HG02970 (cell line): ENCODE measurements around the gene FXR2.
A peak's percentile ranks its signal among the peaks of the same experiment; 100 is the strongest.

ENCODE experiments used
- ATAC-seq: cut with Tn5 transposase; IDR thresholded peaks from one replicate; pipeline ENCODE4 v1.9.1; 2021; ENCODE audit warnings: mild to moderate bottlenecking, moderate library complexity, moderate number of reproducible peaks; ENCODE audit not compliant: unreplicated experiment, low FRiP score

Gene FXR2

GRCh38 chr17:7589204-7589868 is 25.4 kb downstream of the FXR2 start:
- ATAC-seq = no peak

- no peak for ATAC-seq
Observed at GRCh38 chr17:7588553-7589203, 26.0 kb downstream of the FXR2 start.

- no peak for ATAC-seq
Observed at GRCh38 chr17:7587420-7588151, 27.1 kb downstream of the FXR2 start.

GRCh38 chr17:7586673-7587419 is 27.9 kb downstream of the FXR2 start:
- ATAC-seq = no peak

- ATAC-seq = peak; percentile 65
Observed at GRCh38 chr17:7583253-7584109, 31.2 kb downstream of the FXR2 start, which contains the start of gene MPDU1. Gene MPDU1, plus strand, starts transcription at chr17:7583852. Its CDS starts 11 bp downstream, at chr17:7583863.

- ATAC-seq = no peak
Observed at GRCh38 chr17:7582396-7583252, 32.1 kb downstream of the FXR2 start.

GRCh38 chr17:7580604-7581575 is 33.8 kb downstream of the FXR2 start:
- ATAC-seq = no peak

GRCh38 chr17:7579834-7580603 is 34.7 kb downstream of the FXR2 start:
- ATAC-seq = no peak

- ATAC-seq = no peak
Observed at GRCh38 chr17:7579001-7579833, 35.5 kb downstream of the FXR2 start, which contains the start of gene CD68. Gene CD68, plus strand, starts transcription at chr17:7579638. Its CDS starts 40 bp downstream, at chr17:7579678.

- ATAC-seq = no peak
Observed at GRCh38 chr17:7577327-7578199, 37.1 kb downstream of the FXR2 start.

GRCh38 chr17:7576432-7576937 is 38.2 kb downstream of the FXR2 start:
- no peak for ATAC-seq

- no peak for ATAC-seq
Observed at GRCh38 chr17:7575959-7576358, 38.7 kb downstream of the FXR2 start.

- ATAC-seq = no peak
Observed at GRCh38 chr17:7575481-7575883, 39.2 kb downstream of the FXR2 start.

- ATAC-seq = no peak
Observed at GRCh38 chr17:7574176-7574953, 40.3 kb downstream of the FXR2 start.
